ENCODE data around the gene IL2RA.
"Not testable (repeated sequence)": the region's sequence is repeated elsewhere in the genome, so short reads cannot be mapped to it uniquely, and the experiment has no call there.

Gene IL2RA

DNA sequence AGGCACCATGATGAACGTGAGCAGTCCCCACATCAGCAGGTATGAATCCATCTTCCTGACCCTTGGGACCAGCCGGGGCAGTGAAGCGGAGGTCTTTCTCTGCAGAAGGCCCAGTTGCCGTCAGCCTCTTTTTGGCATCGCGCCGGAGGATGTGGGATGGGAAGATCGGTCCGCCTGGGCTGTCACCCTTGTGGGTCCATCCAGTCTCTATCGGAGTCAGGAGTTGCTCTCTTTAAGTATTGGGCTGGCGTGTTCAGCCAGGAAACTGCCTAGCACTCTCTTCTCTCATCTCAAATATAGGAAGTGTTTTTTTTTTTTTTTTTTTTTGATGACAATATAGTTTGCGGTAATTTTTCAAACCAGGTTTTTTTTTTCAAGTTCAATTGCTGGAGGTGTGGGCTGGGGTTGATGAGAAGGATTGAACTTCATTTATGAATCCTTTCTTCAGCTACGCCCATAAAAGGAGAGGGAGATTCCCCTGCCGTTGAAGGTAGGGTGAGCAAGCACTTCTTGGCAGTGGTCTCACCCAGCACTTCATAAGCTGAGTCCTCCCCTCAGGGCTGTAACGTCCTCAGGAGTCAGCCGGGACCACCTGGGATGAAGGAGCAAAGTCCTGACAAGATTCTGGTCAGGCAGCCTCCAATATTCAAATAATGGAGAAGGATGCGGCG, at the start of gene IL2RA:
Gene IL2RA, minus strand, starts transcription at position 267 of the 671 bp plus-strand sequence. Its CDS starts 216 bp downstream, at position 51.
- DNase-seq = no peak

DNA sequence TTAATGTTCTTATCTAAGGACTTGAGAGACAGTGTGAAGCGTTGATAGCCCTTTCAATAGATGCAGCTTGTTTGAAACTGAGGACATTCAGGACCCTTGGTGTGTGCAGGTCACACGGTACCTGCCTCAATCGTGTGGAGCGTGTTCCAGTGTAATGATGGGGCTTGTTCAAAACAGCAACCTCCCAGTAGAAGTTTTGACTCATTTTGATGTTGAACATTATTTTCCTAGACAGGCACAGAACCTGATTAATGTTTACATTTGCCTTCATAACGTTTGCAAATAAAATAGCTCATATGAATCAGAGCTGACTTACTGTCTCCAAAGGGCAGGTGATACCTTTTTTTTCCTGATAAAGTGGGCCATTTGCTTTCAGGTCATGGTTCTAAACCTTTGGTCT, 48.0 kb upstream of the IL2RA start:
- no peak for DNase-seq

DNA sequence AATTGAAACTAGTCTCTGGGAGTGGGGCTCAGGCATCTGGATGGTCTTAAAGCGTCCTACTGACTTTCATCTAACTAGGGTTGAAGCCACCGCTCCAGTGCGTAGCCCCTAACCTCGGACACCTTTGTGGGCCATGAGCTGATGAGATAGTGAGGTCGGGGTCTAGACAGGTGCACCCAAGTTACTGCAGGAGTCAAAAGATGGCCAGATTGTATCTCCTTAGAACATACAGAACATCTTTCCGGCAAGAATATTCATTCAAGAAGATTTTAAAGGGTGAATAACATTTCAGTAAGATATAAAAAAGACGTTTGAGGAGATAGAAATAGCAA, 47.2 kb upstream of the IL2RA start:
- DNase-seq = no peak

DNA sequence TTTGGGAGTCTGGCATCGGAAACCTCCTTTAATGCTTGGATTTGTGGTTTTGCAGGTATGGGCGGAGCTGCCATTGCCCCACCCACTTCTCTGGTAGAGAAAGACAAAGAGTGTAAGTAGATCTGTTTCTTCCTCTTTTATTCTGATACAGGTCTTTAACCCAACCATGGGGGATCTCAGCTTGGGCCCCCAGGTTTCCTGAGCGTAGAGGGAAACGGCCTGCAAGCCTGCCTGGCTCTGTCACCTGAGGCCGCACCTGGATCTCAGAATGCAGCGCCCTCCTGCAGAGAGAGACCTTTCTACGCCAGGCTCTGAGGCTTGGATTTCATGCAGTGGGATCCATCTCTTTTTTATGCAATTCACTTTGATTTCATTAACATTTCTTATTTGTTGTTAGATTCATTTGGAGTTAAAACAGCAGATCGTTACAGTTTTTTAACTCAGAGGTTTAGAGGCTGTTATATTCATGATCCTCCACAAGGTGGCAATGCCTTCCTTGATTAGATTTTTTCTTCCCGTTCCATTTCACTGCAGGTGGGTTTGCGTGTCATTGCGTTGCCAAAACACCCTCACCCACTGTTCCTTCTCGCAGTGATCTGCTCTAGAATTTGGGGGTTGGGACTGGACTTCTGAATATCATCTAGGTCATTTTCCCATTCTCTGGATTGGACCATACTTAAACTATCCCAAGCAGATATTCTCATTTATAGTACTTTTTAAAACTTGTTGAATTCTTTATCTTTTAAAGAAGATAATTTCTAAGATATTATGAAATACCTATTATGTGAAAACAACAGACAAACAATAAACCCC, 46.7 kb upstream of the IL2RA start:
- DNase-seq = no peak

DNA sequence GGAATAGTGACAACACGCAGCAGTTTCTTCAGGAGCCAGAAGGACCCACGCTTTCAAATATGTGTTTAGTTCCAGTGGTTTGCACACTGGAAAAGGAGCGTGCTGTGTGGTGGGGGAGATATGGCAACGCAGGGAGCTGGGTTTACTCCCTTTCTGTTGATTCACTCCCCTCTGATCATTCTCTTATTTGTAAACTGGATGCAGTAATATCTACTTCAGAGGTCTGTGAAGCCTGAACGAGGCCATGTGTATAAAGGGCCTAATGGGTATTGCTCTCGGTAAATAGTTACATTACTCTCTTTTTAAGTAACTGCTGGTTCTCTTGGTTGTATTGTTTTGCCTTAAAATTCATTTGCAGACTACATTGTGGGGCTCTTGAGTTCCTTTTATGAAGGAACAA, 45.9 kb upstream of the IL2RA start:
- no peak for DNase-seq

DNA sequence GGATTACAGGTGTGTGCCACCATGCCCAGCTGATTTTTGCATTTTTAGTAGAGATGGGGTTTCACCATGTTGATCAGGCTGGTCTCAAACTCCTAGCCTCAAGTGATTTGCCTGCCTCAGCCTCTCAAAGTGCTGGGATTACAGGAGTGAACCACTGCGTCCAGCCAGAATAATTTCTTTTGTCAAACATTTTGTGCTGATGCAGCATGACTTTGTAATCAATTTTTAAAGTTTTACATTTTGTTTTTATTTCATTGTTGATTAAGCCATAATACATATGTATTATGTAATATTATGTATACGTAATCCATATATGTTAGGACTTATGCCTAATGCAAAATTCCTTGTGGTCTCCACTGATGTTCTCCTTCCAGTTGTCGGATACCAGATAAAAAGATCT, 45.4 kb upstream of the IL2RA start:
- DNase-seq = not testable (repeated sequence)

DNA sequence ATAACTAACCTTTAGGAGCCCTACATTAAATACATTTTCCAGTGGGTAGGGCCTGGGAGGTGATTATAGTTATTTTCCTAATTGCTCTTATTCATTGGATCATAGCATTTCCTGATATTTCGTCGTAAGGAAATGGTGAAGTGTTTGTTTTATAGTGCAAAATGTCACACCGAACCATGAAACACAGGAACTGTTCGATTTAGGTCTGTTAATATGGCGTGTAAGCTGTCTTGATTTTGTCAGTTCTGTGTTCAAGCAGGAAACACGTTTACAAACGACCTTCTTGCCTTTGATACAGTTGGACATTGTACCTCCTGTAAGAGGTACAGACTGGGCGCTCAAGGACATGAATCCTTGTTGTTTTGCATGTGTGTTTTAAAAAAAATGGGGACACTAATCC, 41.4 kb upstream of the IL2RA start:
- no peak for DNase-seq

DNA sequence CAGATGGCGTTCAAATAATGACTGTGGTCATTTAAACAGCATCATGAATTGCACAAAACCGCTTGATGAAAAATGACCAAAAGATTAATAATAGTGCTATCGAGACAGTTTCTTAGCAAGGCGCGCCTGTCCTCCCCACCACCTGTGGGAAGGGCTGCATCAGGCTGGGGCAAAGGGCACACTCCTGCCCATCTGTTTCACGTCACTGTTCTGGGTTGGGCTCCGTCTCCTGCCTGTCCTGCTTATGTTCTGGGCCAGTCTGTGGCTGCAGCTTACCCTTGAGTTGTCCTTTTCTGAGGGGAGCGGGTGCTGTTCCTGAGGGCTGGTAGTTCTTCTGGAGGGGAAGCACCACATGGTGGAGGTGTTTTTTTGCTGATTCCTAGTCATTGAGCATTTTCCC, 40.0 kb upstream of the IL2RA start:
- DNase-seq = no peak

DNA sequence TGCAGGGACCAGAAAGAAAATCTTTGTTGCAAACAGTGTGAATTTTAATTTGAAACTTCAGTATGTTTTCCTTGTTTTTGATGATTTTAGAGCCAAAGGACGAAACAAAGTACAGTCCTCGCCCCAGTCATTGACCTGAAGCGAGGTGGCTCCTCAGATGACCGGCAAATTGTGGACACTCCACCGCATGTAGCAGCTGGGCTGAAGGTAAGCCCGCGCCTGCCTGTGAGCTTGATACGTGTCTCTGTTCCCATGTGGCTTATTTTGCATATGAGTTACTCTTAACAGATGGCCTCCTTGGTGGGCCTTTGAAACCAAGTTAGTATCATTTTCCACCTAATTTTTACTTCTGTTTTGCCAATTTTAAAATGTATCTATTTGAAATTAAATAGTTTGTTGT, 39.0 kb upstream of the IL2RA start:
- DNase-seq = no peak

DNA sequence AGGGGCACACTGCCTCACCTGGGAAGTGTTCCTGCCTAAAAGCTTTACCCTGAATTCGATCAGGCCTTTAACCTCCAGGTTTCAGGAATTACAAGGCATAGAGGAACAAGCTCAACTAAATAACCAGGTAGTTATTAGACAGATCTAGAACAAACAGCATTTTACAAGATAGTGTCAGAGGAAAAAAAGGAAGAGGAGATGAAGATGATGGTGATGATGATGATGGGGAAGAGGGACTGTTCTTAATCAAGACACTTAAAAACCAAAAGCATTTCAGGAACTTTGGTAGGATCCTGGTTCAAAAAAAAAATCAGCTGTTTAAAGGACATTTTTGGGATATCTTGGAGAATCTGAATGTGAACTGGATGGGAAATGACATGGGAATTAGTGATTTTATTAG, 38.2 kb upstream of the IL2RA start:
- DNase-seq = no peak

DNA sequence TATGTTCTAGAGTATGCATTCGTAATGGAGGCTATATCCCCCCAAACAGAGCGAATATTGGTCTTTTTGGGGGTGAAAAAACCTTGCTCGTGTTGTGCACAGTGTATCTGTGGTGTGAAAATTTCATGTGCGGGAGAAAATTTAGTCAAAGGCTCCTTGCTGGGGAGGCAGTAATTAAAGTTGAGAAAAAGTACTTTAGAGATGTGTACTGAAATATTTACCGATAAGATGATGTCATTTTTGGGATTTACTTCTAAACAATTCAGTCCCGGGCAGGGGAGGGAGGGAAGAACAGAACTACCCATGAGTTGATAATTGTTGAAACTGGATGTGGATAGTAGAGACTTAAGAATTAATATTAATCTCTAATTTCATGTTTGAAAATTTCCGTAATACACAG, 36.0 kb upstream of the IL2RA start:
- no peak for DNase-seq

DNA sequence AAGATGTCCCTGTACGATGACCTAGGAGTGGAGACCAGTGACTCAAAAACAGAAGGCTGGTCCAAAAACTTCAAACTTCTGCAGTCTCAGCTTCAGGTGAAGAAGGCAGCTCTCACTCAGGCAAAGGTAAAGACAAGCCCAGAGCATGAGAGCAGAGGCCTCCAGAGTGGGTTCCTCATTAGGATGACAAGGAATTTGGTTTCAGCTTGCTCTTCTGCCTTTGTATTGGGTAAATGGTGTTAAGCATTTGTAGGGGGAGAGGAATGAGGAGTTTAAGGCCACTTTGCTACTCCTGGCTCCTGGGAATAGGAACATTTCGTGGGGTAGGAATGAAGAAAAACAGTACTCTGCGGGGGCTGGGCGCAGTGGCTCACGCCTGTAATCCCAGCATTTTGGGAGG, 34.9 kb upstream of the IL2RA start:
- DNase-seq = no peak

DNA sequence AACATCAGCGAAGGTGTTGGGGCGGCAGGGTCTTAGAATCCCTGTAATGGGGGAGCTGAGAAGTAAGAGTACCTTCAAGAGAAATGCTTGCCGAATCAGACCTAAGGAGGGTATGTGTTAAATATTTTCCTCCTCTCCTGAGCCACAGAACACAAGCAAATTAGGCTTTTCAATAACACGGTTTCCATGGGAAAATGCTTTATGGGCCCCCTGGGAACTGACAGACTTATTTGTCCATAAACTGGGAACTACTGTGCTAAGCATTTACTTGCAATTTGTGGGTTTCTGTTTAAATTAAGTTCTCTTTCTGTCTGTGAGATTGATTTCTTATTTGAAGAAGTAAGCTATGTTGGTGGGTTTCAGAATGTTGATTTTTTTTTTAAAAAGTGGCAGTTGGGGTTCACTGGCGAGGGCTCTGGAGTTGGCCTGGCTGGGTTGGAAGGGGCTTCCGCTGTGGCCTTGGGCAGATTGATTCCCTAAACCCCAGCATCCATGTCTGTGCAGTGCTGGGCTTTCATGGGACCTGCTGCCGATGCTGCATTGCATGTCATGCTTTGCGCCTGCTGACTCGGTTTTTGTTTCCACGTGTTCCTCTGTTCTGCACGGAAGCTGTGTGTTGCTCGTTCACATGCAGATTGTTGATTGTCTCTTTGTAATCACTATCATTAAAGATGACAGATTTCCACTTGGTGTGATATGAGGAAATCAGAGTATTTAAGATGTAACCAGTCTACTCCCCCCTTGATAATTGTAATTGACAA, 33.8 kb upstream of the IL2RA start:
- DNase-seq = no peak

DNA sequence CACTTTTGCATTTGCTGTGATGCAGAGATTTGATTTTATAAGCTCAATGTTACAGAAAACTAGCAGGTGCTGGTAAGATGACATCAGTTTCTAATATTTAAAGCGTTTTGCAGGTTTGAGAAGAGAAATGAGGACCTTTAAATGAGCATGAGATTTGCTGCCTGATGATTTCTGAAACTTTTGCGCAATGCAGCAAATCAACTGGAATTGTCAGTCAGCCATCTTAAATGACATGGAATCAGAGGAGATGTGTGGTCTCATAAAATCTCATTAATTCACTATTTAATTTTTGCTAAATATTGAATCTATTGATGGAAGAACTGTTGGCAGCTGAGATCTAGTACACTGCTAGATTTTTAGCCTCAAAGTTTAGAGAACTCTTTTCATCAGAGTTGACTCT, 30.6 kb upstream of the IL2RA start:
- no peak for DNase-seq

DNA sequence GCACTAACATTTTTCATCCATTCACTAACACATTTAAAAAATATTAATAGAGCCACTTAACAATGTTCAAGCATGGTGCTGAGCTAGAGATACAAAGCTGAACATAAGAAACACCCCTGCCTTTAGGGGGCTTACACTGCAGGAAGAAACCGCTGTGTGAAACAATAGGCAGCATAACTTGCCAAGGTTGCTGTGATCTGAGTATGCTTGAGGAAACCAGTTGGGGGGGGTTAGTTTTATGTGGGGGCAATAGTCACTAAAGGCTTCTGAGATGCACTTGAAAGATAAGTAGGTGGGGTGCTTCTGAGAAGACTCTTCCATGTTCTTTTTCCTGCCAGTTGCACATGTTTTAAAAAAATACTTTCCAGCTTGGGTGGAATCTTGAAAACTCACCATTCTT, 29.5 kb upstream of the IL2RA start:
- DNase-seq = no peak

DNA sequence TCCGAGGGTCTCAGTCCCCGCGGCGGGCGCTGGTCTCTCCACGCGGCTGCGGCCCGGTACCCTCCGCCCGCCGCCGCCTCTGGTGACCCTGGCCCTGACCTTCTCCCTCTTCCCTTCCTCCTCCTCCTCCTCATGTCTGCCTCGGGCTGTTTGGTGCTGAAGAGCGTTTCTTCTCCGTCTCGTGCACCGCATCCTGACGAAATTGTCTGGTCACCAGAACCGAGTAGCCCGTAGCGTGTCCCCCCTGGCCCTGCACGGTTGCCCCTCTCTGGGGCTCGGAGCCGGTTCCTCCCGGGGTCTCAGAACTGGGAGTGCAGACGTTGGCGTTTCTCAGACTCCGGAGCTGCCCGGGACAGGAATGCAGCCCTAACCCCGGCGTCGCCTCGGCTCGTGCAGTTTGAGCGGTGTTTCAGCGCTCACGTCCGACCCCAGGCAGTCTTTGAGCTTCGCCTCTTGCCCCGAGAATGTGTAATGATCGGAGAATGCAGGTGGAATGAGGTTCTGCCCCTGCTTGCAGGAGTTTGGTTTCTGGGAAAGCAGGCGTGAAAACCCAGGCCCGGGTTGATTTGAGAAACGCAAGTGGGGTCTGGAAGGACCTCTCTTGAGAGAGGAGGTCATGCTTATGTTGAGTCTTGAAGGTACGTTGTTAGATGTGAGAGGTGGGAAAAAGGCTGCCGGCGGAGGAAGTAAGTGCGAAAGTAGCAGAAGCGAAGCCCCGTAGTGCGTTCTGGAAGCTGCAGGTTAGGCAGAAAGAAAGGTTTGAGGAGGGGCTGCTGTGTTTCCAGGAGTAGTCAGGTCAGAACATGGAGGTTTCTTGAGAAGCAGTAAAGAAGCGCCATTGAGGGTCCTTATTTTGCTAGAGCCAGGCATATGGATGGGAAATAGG, 27.4 kb upstream of the IL2RA start:
- no peak for DNase-seq

DNA sequence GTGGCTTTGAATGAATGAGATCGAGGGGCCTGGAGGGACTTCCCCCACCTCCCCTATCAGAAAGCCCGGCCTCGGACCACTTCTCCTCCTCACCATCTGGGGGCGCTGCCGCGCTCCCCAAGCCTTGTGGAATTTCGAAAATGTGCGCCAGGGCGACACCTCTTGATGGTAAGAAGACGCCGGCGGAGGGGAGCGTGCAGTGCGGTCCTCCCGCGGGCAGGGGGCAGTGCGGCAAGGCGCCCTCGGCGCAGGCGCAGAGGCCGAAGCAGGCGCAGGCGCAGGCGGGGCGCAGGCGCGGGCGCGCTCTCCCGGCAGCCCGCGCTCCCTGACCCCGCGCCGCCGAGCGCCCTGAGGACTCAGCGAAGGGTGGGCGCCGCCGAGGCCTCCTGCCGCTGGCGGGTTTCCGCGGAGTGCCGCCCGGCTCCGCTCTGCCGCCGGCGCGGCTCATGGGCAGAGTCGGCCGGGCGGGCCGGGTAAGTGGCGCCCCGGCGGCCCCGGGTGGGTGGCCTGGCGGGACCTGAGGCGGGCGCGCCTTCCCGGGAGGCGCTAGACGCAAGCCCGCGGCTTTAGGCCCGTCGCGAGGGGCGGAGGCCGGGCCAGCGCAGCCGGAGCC, 26.7 kb upstream of the IL2RA start, which contains the start of gene RBM17:
Gene RBM17, plus strand, starts transcription at position 314 of the 613 bp plus-strand sequence. CDS start 8,032 bp downstream, outside the sequence.
- DNase-seq = peak; percentile 40 to 75

DNA sequence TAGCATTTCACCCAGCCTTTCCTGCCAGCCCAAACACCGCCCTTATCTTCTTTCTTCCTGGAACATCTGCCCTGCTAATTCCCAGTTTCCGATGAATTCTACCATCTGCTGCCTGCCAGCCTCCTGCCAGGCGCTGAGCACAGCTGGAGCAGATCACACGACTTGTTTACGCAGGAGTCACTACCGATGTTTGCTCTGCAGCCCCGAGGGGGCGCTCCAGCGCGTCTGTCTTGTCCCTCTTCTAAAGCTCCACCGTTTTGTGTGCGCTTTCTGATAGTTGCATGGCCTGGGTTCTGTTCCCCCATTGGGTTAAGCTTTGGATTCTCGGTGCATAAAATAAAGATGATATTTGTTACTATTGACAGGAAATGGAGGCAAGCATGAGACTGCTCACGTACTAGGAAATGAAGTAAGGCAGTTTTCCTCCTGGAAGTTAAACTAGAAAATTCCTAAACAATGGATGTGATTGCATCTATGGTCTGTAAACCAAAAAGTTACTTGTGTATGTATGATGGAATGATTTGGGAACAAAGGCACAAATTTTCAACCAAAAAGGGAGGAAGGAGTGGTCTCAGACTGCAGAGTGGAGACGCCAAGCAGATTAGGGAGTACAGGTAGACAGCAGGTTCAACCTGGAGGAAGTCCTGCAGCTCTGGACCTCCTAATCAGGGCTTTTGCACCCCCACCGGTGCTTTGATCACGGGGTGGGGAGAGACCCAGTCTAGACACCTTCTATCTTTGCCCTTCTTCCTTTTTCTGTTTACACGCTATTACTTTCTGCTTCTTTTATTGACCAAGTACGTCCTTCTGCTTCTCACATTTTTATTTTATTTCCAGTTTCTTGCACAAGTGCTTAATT, 24.4 kb upstream of the IL2RA start:
- no peak for DNase-seq

DNA sequence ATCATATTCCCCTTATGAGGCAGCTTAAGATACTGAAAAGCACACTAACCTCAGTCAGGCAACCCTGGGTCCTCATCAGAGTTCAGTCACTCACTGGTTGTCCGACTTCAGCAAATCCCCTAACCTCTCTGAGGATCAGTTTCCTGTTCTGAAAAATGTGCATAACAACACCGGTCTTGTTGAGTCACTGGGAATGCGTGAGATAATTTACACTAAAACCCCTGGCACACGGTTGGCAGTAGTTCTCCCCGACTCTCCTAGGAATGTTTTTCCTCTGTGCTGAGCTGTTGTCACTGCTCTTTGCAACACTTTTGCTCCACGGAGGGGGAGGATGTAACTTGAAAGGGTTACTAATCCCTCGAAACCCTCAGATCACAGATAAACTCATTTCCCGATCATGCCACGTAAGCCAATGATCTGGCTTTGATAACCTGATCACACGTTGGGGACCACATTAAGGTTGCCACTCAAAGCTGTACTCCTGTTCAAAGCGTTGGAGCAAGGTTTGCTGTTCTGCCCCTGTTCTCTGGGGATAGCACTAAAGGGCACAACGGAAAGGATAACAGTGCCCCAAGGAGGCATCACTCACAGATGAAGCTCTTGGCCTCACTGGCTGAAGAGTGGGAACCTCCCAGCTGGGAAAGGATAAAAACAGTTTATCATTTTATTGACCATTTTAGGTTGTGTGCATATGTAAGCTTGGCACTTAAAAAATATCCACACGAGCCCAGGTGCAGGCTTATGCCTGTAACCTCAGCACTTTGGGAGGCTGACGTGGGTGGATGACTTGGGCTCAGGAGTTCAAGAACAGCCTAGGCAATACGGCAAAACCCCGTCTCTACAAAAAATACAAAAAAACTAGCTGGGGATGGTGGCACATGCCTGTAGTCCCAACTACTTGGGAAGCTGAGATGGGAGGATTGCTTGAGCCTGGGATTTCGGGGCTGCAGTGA, 21.6 kb upstream of the IL2RA start:
- DNase-seq = no peak
